PC-3 (cell line): ENCODE measurements around the gene SHROOM3. TPM values are rescaled to one million over a fixed set of nuclear protein-coding genes. Genes with fewer than 3 reads are reported as not detected.

ENCODE experiments used
- ATAC-seq: fragments of 200-7000 bp; cut with Tn5 transposase; 2 replicates; pipeline ENCODE4 v1.9.1; 2020; ENCODE audit warnings: mild to moderate bottlenecking, moderate library complexity
- BruUV-seq: library from RNA; stranded (reverse); fragments of 400-500 nt; replicated peaks from 2 replicates; lab custom pipeline; 2021; lab: Mats Ljungman, UMichigan
- CTCF ChIA-PET: fragments of 300-600 bp; sonication (Branson Sonifier 250); formaldehyde crosslinking; loops from one replicate; lab custom pipeline; 2022; ENCODE audit warnings: antibody characterized with exemption; lab: Charles Lee
- POLR2A ChIA-PET: fragments of 300-600 bp; sonication (Branson Sonifier 250); formaldehyde crosslinking; loops from one replicate; lab custom pipeline; 2022; ENCODE audit warnings: antibody characterized with exemption; ENCODE audit not compliant: unreplicated experiment; lab: Charles Lee
- DNase-seq: peaks from one replicate; pipeline ENCODE4 v3.0.0-alpha.2; 2015
- H2AFZ ChIP-seq: fragments of 300-600 bp; sonication (generic); 2 replicates; pipeline ENCODE4 v1.6.0; 2016; ENCODE audit warnings: antibody characterized with exemption, low read length
- H3F3A ChIP-seq: fragments of 300-600 bp; sonication (generic); one replicate; pipeline ENCODE4 v1.6.0; 2017; ENCODE audit warnings: antibody characterized with exemption, low read length, control low read depth, mild to moderate bottlenecking; ENCODE audit not compliant: unreplicated experiment
- H3K27ac ChIP-seq: fragments of 300-600 bp; sonication (generic); 2 replicates; pipeline ENCODE4 v1.5.1; 2016; ENCODE audit warnings: mild to moderate bottlenecking, low read length
- H3K27me3 ChIP-seq: fragments of 300-600 bp; sonication (generic); 2 replicates; pipeline ENCODE4 v1.6.1; 2016; ENCODE audit warnings: low read length, mixed read lengths
- H3K36me3 ChIP-seq: fragments of 300-600 bp; sonication (generic); 2 replicates; pipeline ENCODE4 v1.6.1; 2016; ENCODE audit warnings: low read depth, mixed run types, low read length, mixed read lengths
- H3K4me1 ChIP-seq: fragments of 300-600 bp; sonication (generic); 2 replicates; pipeline ENCODE4 v1.5.1; 2016; ENCODE audit warnings: low read length; ENCODE audit not compliant: insufficient read depth
- H3K4me2 ChIP-seq: fragments of 300-600 bp; sonication (generic); 2 replicates; pipeline ENCODE4 v1.6.0; 2016; ENCODE audit warnings: low read length
- H3K4me3 ChIP-seq: fragments of 300-600 bp; sonication (generic); 2 replicates; pipeline ENCODE4 v1.5.1; 2016; ENCODE audit warnings: mild to moderate bottlenecking, low read length, mixed read lengths
- H3K79me2 ChIP-seq: fragments of 300-600 bp; sonication (generic); 2 replicates; pipeline ENCODE4 v1.6.1; 2017; ENCODE audit warnings: low read length, mixed read lengths
- H3K9ac ChIP-seq: fragments of 300-600 bp; sonication (generic); 2 replicates; pipeline ENCODE4 v1.6.0; 2016; ENCODE audit warnings: mild to moderate bottlenecking, low read length
- H3K9me2 ChIP-seq: fragments of 300-600 bp; sonication (generic); replicated peaks from 2 replicates; pipeline ENCODE4 v1.6.1; 2016; ENCODE audit warnings: mixed run types, low read length, mixed read lengths
- H3K9me3 ChIP-seq: fragments of 300-600 bp; sonication (generic); 2 replicates; pipeline ENCODE4 v1.6.1; 2016; ENCODE audit warnings: low read length, mixed read lengths
- H4K20me1 ChIP-seq: fragments of 300-600 bp; sonication (generic); 2 replicates; pipeline ENCODE4 v1.6.1; 2016; ENCODE audit warnings: low read length, mixed read lengths
- EZH2 ChIP-seq: fragments of 300-600 bp; sonication (generic); IDR thresholded peaks from one replicate; pipeline ENCODE4 v1.6.1; 2017; ENCODE audit warnings: antibody characterized with exemption, mild to moderate bottlenecking, low read length; ENCODE audit not compliant: unreplicated experiment
- EZH2phosphoT487 ChIP-seq: fragments of 300-600 bp; sonication (generic); IDR thresholded peaks from 2 replicates; pipeline ENCODE4 v1.6.1; 2018; ENCODE audit warnings: mild to moderate bottlenecking, antibody characterized with exemption, low read length, borderline replicate concordance
- intact Hi-C: fragments of 100-400 bp; cut with micrococcal nuclease; formaldehyde crosslinking; loops from 2 replicates; pipeline ENCODE4 v1.9.0; 2023
- total RNA-seq: library from RNA; depleted of rRNA; stranded (reverse); fragments of >200 nt; gene quantifications from 2 replicates; pipeline ENCODE4 v1.2.3, GENCODE V29; 2014
- TF ChIP-seq, protein P1 (sequence below): fragments of 300-600 bp; sonication (generic); conservative IDR thresholded peaks from 2 replicates; pipeline ENCODE4 v1.5.1; 2017; ENCODE audit warnings: antibody characterized with exemption, low read depth, mild to moderate bottlenecking, low read length

Gene SHROOM3
- total RNA-seq, 1 experiment from 2014 or later, result 27.8 TPM

GRCh38 chr4:76641758-76642157 lies 206.7 kb downstream of the SHROOM3 start:
- intact Hi-C loops, result no loop called here
- Histone ChIP-seq H3K9me2 (no peaks in the 10 kb centered on the region), H3K9ac (no peak overlapping the region), H3F3A (no peaks in the 10 kb centered on the region), H3K79me2 (no peaks in the 10 kb centered on the region), H3K4me1 (peaks cover 36% of the 10 kb centered on the region), H3K27ac (no peak overlapping the region), H3K9me3 (no peaks in the 10 kb centered on the region), H4K20me1 (no peaks in the 10 kb centered on the region), H3K36me3 (no peaks in the 10 kb centered on the region), H3K27me3 (no peaks in the 10 kb centered on the region), H3K4me3 (no peak overlapping the region), H2AFZ (no peak overlapping the region), H3K4me2 (no peak overlapping the region)
- no TSS peak for BruUV-seq
- POLR2A ChIA-PET, result interaction anchor here (0.6 kb wide), 1 partner anchor 42 kb away, joined by 4 read pairs; no protein-coding TSS in a partner anchor
- TF ChIP-seq EZH2 (no peak), EZH2phosphoT487 (no peak)
- TF ChIP-seq, protein P1, sequence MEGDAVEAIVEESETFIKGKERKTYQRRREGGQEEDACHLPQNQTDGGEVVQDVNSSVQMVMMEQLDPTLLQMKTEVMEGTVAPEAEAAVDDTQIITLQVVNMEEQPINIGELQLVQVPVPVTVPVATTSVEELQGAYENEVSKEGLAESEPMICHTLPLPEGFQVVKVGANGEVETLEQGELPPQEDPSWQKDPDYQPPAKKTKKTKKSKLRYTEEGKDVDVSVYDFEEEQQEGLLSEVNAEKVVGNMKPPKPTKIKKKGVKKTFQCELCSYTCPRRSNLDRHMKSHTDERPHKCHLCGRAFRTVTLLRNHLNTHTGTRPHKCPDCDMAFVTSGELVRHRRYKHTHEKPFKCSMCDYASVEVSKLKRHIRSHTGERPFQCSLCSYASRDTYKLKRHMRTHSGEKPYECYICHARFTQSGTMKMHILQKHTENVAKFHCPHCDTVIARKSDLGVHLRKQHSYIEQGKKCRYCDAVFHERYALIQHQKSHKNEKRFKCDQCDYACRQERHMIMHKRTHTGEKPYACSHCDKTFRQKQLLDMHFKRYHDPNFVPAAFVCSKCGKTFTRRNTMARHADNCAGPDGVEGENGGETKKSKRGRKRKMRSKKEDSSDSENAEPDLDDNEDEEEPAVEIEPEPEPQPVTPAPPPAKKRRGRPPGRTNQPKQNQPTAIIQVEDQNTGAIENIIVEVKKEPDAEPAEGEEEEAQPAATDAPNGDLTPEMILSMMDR, result no peak
- CTCF ChIA-PET, result no interaction called here
- DNase-seq, result no peak
- no peak for ATAC-seq

DNA sequence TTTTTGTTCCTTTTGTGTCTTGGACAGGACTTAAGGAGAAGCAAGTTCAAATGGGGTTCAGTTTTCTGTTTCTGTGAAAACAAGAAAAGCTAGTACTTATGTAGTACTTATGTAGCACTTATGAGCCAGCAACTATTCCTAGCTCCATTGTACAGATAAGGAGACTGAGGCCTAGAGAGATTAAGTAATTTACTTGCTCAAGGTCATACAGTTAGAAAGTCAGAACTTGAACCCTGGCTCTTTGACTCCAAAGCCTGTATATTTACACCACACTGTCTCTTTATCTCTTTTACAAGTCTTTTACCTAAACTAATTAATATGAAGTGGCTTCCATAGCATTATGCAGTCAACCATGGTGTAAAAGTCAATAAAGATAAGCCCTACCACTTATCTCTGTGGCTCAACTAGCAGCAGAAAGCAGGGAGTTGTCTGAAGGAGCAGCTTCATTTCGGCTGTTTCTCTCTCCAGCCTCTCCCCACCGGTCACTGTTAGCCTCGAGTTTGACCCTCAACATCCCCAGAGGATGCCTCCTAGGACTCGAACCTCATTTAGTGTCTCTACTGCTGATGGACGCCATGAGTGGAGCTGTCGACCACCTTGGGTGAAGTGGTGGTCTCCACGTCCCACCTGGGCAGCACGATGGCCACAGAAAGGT lies 209.9 kb downstream of the SHROOM3 start:
- Histone ChIP-seq H3K4me2 (no peak overlapping the region), H3K4me1 (peaks cover 4% of the 10 kb centered on the region), H2AFZ (no peak overlapping the region), H3K9me2 (no peaks in the 10 kb centered on the region), H3K9ac (no peak overlapping the region), H3K27me3 (no peaks in the 10 kb centered on the region), H3K9me3 (no peaks in the 10 kb centered on the region), H3K79me2 (no peaks in the 10 kb centered on the region), H4K20me1 (no peaks in the 10 kb centered on the region), H3F3A (no peaks in the 10 kb centered on the region), H3K36me3 (no peaks in the 10 kb centered on the region), H3K4me3 (no peak overlapping the region), H3K27ac (no peak overlapping the region)
- DNase-seq (no peak), ATAC-seq (no peak)
- CTCF ChIA-PET, result no interaction called here
- intact Hi-C loops, result no loop called here
- POLR2A ChIA-PET, result no interaction called here
- TF ChIP-seq EZH2phosphoT487, result no peak
- no peak for TF ChIP-seq EZH2
- TF ChIP-seq, protein P1, result no peak
- BruUV-seq, result no TSS peak

- H3K9ac ChIP-seq, result no peak overlapping the region
- DNase-seq (no peak), ATAC-seq (no peak)
- H3K27me3 ChIP-seq, result no peaks in the 10 kb centered on the region
- no peaks in the 10 kb centered on the region for H4K20me1 ChIP-seq
- CTCF ChIA-PET, result no interaction called here
- no TSS peak for BruUV-seq
- no peaks in the 10 kb centered on the region for H3K9me3 ChIP-seq
- H3K27ac ChIP-seq, result no peak overlapping the region
- no peaks in the 10 kb centered on the region for H3K9me2 ChIP-seq
- no peaks in the 10 kb centered on the region for H3K36me3 ChIP-seq
- H2AFZ ChIP-seq, result no peak overlapping the region
- no peaks in the 10 kb centered on the region for H3F3A ChIP-seq
- no peak overlapping the region for H3K4me2 ChIP-seq
- TF ChIP-seq, protein P1, result no peak
- no peak for TF ChIP-seq EZH2phosphoT487
- TF ChIP-seq EZH2, result no peak
- H3K79me2 ChIP-seq, result no peaks in the 10 kb centered on the region
- intact Hi-C loops, result no loop called here
- H3K4me3 ChIP-seq, result no peak overlapping the region
- H3K4me1 ChIP-seq, result no peaks in the 10 kb centered on the region
- POLR2A ChIA-PET, result no interaction called here
Observed at GRCh38 chr4:76649086-76649485, 214.1 kb downstream of the SHROOM3 start.
